K562 (cell line): ENCODE results near the gene EPB41L4A. TPM values are rescaled to one million over a fixed set of nuclear protein-coding genes. Genes with fewer than 3 reads are reported as not detected.

ENCODE experiments used
- ATAC-seq: fragments of 200-7000 bp; cut with Tn5 transposase; 3 replicates; pipeline ENCODE4 v1.9.1; 2020; ENCODE audit warnings: moderate library complexity
- BruUV-seq: library from RNA; stranded (reverse); fragments of 400-500 nt; replicated peaks from 2 replicates; lab custom pipeline; 2021; lab: Mats Ljungman, UMichigan
- CTCF ChIA-PET: fragments of 300-600 bp; formaldehyde crosslinking; extraction: SDS; loops from one replicate; lab custom pipeline; 2021; ENCODE audit warnings: low intra/inter-chr PET ratio; lab: Yijun Ruan, JAX
- POLR2A ChIA-PET: fragments of 300-600, 350-650 bp; sonication (Branson Sonifier 250); formaldehyde crosslinking; extraction: SDS; loops from one replicate; lab custom pipeline; 2021; ENCODE audit warnings: antibody characterized with exemption, inconsistent platforms; lab: Yijun Ruan, JAX
- DNase-seq, 4 experiments: peaks; one replicate each; pipeline versions ENCODE4 v3.0.0 to v3.0.0-alpha.2; 2011 to 2018; ENCODE audit warnings: low spot score in 3 of 4, mixed read lengths in 3 of 4; ENCODE audit errors: extremely low read depth in 1 of 4
- FAIRE-seq: peaks from 2 replicates; lab custom pipeline; 2011; peaks lifted over from hg19 to GRCh38; lab: Jason Lieb, UNC
- H2AFZ ChIP-seq: 2 replicates; pipeline ENCODE4 v1.6.0; 2011; ENCODE audit warnings: low read depth, low read length, control low read depth, inconsistent platforms
- H3K27ac ChIP-seq: fragments of 200-600 bp; 3 replicates; pipeline ENCODE4 v1.8.0; 2011; ENCODE audit warnings: low read depth, mild to moderate bottlenecking, control low read depth, inconsistent platforms, low read length, moderate library complexity, mixed read lengths; ENCODE audit errors: extremely low read depth
- H3K27me3 ChIP-seq, 2 experiments: fragments of 300-600 bp in 1 of 2; 2 replicates in 1 of 2; 3 replicates in 1 of 2; pipeline versions ENCODE4 v1.6.0 to v1.8.0; 2011; ENCODE audit warnings: inconsistent platforms in 2 of 2, low read length in 2 of 2, mild to moderate bottlenecking in 1 of 2, mixed read lengths in 1 of 2, moderate library complexity in 1 of 2; ENCODE audit not compliant: control insufficient read depth in 2 of 2, insufficient read depth in 2 of 2
- H3K36me3 ChIP-seq: fragments of 300-600 bp; 3 replicates; pipeline ENCODE4 v1.8.0; 2011; ENCODE audit warnings: mild to moderate bottlenecking, low read length, inconsistent platforms; ENCODE audit not compliant: control insufficient read depth, insufficient read depth
- H3K4me1 ChIP-seq, 2 experiments: fragments of 200-600 bp in 1 of 2; replicated peaks in 1 of 2; 2 replicates in 1 of 2; 3 replicates in 1 of 2; pipeline versions ENCODE4 v1.5.1 to v1.8.0; 2011; ENCODE audit warnings: inconsistent platforms in 2 of 2, low read length in 2 of 2, mild to moderate bottlenecking in 1 of 2, mixed read lengths in 1 of 2, moderate library complexity in 1 of 2; ENCODE audit not compliant: control insufficient read depth in 2 of 2, insufficient read depth in 2 of 2
- H3K4me2 ChIP-seq: 2 replicates; pipeline ENCODE4 v1.6.1; 2011; ENCODE audit warnings: low read length, control low read depth, inconsistent platforms, mixed read lengths; ENCODE audit not compliant: insufficient read depth
- H3K4me3 ChIP-seq: fragments of 200-600 bp; sonication (generic), shearing (Covaris generic); 2 replicates; pipeline ENCODE4 v1.5.1; 2016; ENCODE audit warnings: control low read depth, inconsistent platforms
- H3K79me2 ChIP-seq: fragments of 200-600 bp; 3 replicates; pipeline ENCODE4 v1.8.0; 2011; ENCODE audit warnings: low read length, inconsistent platforms; ENCODE audit not compliant: control insufficient read depth, insufficient read depth
- H3K9ac ChIP-seq, 2 experiments: 2 replicates each; pipeline versions ENCODE4 v1.6.0 to v1.6.1; 2011; ENCODE audit warnings: low read depth in 2 of 2, low read length in 2 of 2, control low read depth in 1 of 2, inconsistent platforms in 1 of 2, mild to moderate bottlenecking in 1 of 2, mixed read lengths in 1 of 2; ENCODE audit not compliant: insufficient read depth in 1 of 2
- H3K9me1 ChIP-seq: one replicate; pipeline ENCODE4 v1.6.0; 2011; ENCODE audit warnings: inconsistent platforms, mild to moderate bottlenecking, low read length, moderate library complexity; ENCODE audit not compliant: control insufficient read depth, insufficient read depth
- H3K9me3 ChIP-seq: replicated peaks from 2 replicates; pipeline ENCODE4 v1.5.1; 2011; ENCODE audit warnings: low read depth, low read length, inconsistent platforms; ENCODE audit not compliant: control insufficient read depth, insufficient read depth
- H4K20me1 ChIP-seq: replicated peaks from 2 replicates; pipeline ENCODE4 v1.6.1; 2011; ENCODE audit warnings: low read length, inconsistent platforms, mixed read lengths; ENCODE audit not compliant: control insufficient read depth, insufficient read depth
- BRCA1 ChIP-seq, 2 experiments: fragments of 450-650 bp in 1 of 2; sonication (generic) in 1 of 2; formaldehyde crosslinking in 1 of 2; IDR thresholded peaks; 2 replicates each; pipeline versions ENCODE4 v1.5.0 to v1.6.1; 2017 to 2020; ENCODE audit warnings: mild to moderate bottlenecking in 1 of 2, missing genetic modification reagents in 1 of 2
- CBX2 ChIP-seq: fragments of 200-600 bp; sonication (generic); IDR thresholded peaks from one replicate; pipeline ENCODE4 v1.6.1; 2012; ENCODE audit warnings: mild to moderate bottlenecking, low read length, inconsistent platforms; ENCODE audit not compliant: insufficient read depth, poor library complexity, severe bottlenecking
- CHD1 ChIP-seq: fragments of 200-600 bp; sonication (generic); IDR thresholded peaks from one replicate; pipeline ENCODE4 v1.6.1; 2012; ENCODE audit warnings: mild to moderate bottlenecking, moderate library complexity, low read length, inconsistent platforms
- FOXJ2 ChIP-seq: fragments of 200-800 bp; sonication (Bioruptor generic); IDR thresholded peaks from 2 replicates; pipeline ENCODE4 v1.6.1; 2016; ENCODE audit warnings: missing genetic modification characterization, missing compliant biosample characterization
- HDAC2 ChIP-seq: fragments of 450-650 bp; IDR thresholded peaks from 2 replicates; pipeline ENCODE4 v1.6.1; 2016; ENCODE audit warnings: mild to moderate bottlenecking
- MEF2A ChIP-seq: IDR thresholded peaks from 2 replicates; pipeline ENCODE4 v1.6.1; 2011; ENCODE audit warnings: low read depth, mild to moderate bottlenecking, low read length, moderate library complexity; ENCODE audit not compliant: control insufficient read depth
- NFYB ChIP-seq: IDR thresholded peaks from 2 replicates; pipeline ENCODE4 v1.6.1; 2011; ENCODE audit warnings: mild to moderate bottlenecking, moderate library complexity; ENCODE audit not compliant: insufficient read length; ENCODE audit errors: extremely low read depth
- PHB2 ChIP-seq: fragments of 450-650 bp; IDR thresholded peaks from 2 replicates; pipeline ENCODE4 v1.6.1; 2017; ENCODE audit warnings: low read depth
- RAD21 ChIP-seq, 2 experiments: fragments of 250-450 bp in 1 of 2; fragments of 450-650 bp in 1 of 2; sonication (Bioruptor Pico) in 1 of 2; formaldehyde crosslinking in 1 of 2; IDR thresholded peaks in 1 of 2; conservative IDR thresholded peaks in 1 of 2; 2 replicates each; pipeline versions ENCODE4 v1.4.0 to v1.8.0; 2020 to 2022; ENCODE audit warnings: mild to moderate bottlenecking in 2 of 2, moderate library complexity in 1 of 2
- RB1 ChIP-seq: fragments of 450-650 bp; IDR thresholded peaks from 2 replicates; pipeline ENCODE4 v1.6.1; 2017; ENCODE audit warnings: low read depth, mild to moderate bottlenecking
- RUNX1 ChIP-seq: sonication (generic); IDR thresholded peaks from 2 replicates; pipeline ENCODE4 v1.6.1; 2016; ENCODE audit warnings: antibody characterized with exemption, low read depth
- SAP30 ChIP-seq: fragments of 200-600 bp; sonication (generic); IDR thresholded peaks from 2 replicates; pipeline ENCODE4 v1.6.1; 2012; ENCODE audit warnings: borderline replicate concordance, low read depth, mild to moderate bottlenecking, moderate library complexity, low read length, control low read depth, inconsistent platforms; ENCODE audit not compliant: insufficient read depth, poor library complexity, severe bottlenecking
- SIRT6 ChIP-seq: IDR thresholded peaks from one replicate; pipeline ENCODE4 v1.6.1; 2012; ENCODE audit warnings: low read depth, mild to moderate bottlenecking, control low read depth, inconsistent platforms, low read length, moderate library complexity
- ZC3H4 ChIP-seq: sonication (generic); formaldehyde crosslinking; IDR thresholded peaks from 2 replicates; pipeline ENCODE4 v1.9.0; 2021; ENCODE audit warnings: missing genetic modification reagents, borderline replicate concordance
- ZNF212 ChIP-seq: fragments of 450-650 bp; formaldehyde crosslinking; IDR thresholded peaks from 2 replicates; pipeline ENCODE4 v1.4.0; 2020; ENCODE audit warnings: mild to moderate bottlenecking
- ZNF3 ChIP-seq: fragments of 250-450 bp; sonication (Bioruptor Pico); IDR thresholded peaks from 2 replicates; pipeline ENCODE4 v1.5.0; 2021; ENCODE audit warnings: mild to moderate bottlenecking, moderate library complexity
- ZNF583 ChIP-seq: fragments of 250-450 bp; sonication (Bioruptor Pico); IDR thresholded peaks from 2 replicates; pipeline ENCODE4 v1.4.0; 2020
- ZNF778 ChIP-seq: fragments of 450-650 bp; formaldehyde crosslinking; IDR thresholded peaks from 2 replicates; pipeline ENCODE4 v1.4.0; 2020; ENCODE audit warnings: mild to moderate bottlenecking, moderate library complexity
- whole genome bisulfite sequencing: fragments of 100-300 bp; shearing (Covaris generic); methylation state at CpG from one replicate; pipeline ENCODE4 v1.1.6; 2016; ENCODE audit warnings: low coverage, mixed read lengths; ENCODE audit not compliant: insufficient coverage; ENCODE audit errors: missing lambda C conversion rate; 5-methylcytosine and 5-hydroxymethylcytosine counted together
- in situ Hi-C: fragments of 300-500 bp; cut with MboI; formaldehyde crosslinking; loops from 4 replicates; pipeline ENCODE4 v1.15.0; 2018; ENCODE audit warnings: inconsistent platforms, mixed read lengths
- intact Hi-C: fragments of 100-400 bp; cut with micrococcal nuclease; formaldehyde crosslinking; loops from 2 replicates; pipeline ENCODE4 v1.14.2; 2022
- polyA plus RNA-seq, 8 experiments: library from polyadenylated mRNA; depleted of rRNA in 4 of 8; stranded (reverse) in 5 of 8; unstranded in 3 of 8; fragments of >200 nt; fragmentation: Nextera tagmentation in 2 of 8; fragmentation: Illumina TruSeq in 1 of 8; extraction: Ambion mirVana in 2 of 8; extraction: Trizol in 1 of 8; gene quantifications; 2 replicates each; pipeline versions ENCODE4 v1.2.1 to v1.2.3, GENCODE V29; 2011 to 2014; ENCODE audit warnings: inconsistent platforms in 1 of 8, missing spikeins in 1 of 8
- total RNA-seq, 7 experiments: library from RNA; depleted of rRNA in 6 of 7; stranded (reverse); fragments of >200 nt in 6 of 7; fragmentation: Illumina TruSeq in 2 of 7; extraction: Trizol in 2 of 7; gene quantifications; 2 replicates each; pipeline versions ENCODE4 v1.2.1 to v1.2.3, GENCODE V29; 2011 to 2021; ENCODE audit warnings: low replicate concordance in 1 of 7
- TF ChIP-seq, protein P1 (sequence below): sonication (generic); formaldehyde crosslinking; IDR thresholded peaks from 2 replicates; pipeline ENCODE4 v1.8.0; 2022; ENCODE audit warnings: missing genetic modification reagents, mild to moderate bottlenecking, moderate library complexity, borderline replicate concordance
- TF ChIP-seq, protein P2 (sequence below): sonication (generic); formaldehyde crosslinking; IDR thresholded peaks from 2 replicates; pipeline ENCODE4 v1.8.0; 2022; ENCODE audit warnings: missing genetic modification reagents, mild to moderate bottlenecking, borderline replicate concordance
- TF ChIP-seq, protein P3 (sequence below): sonication (generic); formaldehyde crosslinking; IDR thresholded peaks from 2 replicates; pipeline ENCODE4 v1.8.0; 2023; ENCODE audit warnings: mild to moderate bottlenecking, missing genetic modification reagents

Gene EPB41L4A
- total and polyA plus RNA-seq, 9 of the 15 experiments (the other 6 are each of a cell fraction or from before 2014, with no cell fraction given) = 0.04 to 0.35 (median 0.12) TPM; not detected in 3

DNA sequence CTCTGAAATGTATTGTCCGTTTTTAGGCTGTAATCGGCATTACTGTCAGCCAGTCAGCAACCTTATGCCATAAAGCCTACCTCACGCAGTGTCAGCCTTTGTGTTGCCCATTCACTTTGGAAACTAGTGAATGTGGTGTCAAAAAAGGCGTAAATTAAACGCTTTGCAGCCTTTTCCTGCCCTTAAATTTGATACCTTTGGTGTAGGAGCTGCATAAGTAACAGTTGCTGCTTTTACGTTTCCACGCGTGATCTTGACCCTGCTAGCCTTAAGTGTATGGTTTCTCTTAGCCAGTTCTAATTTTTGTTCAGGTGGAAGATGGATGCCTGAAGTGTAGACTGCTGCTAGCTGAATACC lies 257.7 kb downstream of the EPB41L4A start:
- Histone ChIP-seq H2AFZ (no peak overlapping the region), H3K4me2 (peak overlapping the region; percentile 95), H4K20me1 (no peaks in the 10 kb centered on the region), H3K9ac (peak overlapping the region; percentile 95 to 97), H3K4me3 (peak overlapping the region; percentile 74), H3K27ac (peak overlapping the region; percentile 83), H3K36me3 (peaks cover 54% of the 10 kb centered on the region), H3K27me3 (no peaks in the 10 kb centered on the region), H3K79me2 (peaks cover 27% of the 10 kb centered on the region), H3K9me1 (peaks cover 6% of the 10 kb centered on the region), H3K4me1 (peaks cover 0 to 9% of the 10 kb centered on the region in 2 experiments; a peak in 2 of 5 replicates), H3K9me3 (no peaks in the 10 kb centered on the region)
- intact Hi-C loops = no loop called here
- WGBS = 2% methylated on average over 8 of the region's 8 CpGs
- ChIA-PET CTCF (no interaction called here), POLR2A (interaction anchor here (0.6 to 1.8 kb wide), 7 partner anchors 9 to 1069 kb away, joined by 3 to 10 read pairs (median 5); partner anchors contain the start of gene WDR36)
- DNase-seq = no peak
- in situ Hi-C loops = no loop called here
- no TSS peak for BruUV-seq
- ATAC-seq = no peak
- no peak for FAIRE-seq
- TF ChIP-seq BRCA1 (IDR thresholded peaks at IDR 0.05) = no peak
- no peak for TF ChIP-seq BRCA1 (CRISPR knock-in tag; IDR thresholded peaks at IDR 0.05)
- TF ChIP-seq, protein P1, sequence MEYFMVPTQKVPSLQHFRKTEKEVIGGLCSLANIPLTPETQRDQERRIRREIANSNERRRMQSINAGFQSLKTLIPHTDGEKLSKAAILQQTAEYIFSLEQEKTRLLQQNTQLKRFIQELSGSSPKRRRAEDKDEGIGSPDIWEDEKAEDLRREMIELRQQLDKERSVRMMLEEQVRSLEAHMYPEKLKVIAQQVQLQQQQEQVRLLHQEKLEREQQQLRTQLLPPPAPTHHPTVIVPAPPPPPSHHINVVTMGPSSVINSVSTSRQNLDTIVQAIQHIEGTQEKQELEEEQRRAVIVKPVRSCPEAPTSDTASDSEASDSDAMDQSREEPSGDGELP = no peak
- no peak for TF ChIP-seq CBX2
- no peak for TF ChIP-seq MEF2A
- 0 out of 2 replicates have a peak, but pooled peaks have one; percentile 2 for TF ChIP-seq FOXJ2 (tag)
- no peak for TF ChIP-seq ZNF583 (CRISPR knock-in tag)
- TF ChIP-seq ZC3H4 = peak; percentile 55; the same call in 1 of the 2 replicates
- no peak for TF ChIP-seq ZNF212
- peak; percentile 47 for TF ChIP-seq SAP30
- TF ChIP-seq, protein P2, sequence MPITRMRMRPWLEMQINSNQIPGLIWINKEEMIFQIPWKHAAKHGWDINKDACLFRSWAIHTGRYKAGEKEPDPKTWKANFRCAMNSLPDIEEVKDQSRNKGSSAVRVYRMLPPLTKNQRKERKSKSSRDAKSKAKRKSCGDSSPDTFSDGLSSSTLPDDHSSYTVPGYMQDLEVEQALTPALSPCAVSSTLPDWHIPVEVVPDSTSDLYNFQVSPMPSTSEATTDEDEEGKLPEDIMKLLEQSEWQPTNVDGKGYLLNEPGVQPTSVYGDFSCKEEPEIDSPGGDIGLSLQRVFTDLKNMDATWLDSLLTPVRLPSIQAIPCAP (CRISPR knock-in tag) = no peak
- no peak for TF ChIP-seq ZNF778
- TF ChIP-seq, protein P3, sequence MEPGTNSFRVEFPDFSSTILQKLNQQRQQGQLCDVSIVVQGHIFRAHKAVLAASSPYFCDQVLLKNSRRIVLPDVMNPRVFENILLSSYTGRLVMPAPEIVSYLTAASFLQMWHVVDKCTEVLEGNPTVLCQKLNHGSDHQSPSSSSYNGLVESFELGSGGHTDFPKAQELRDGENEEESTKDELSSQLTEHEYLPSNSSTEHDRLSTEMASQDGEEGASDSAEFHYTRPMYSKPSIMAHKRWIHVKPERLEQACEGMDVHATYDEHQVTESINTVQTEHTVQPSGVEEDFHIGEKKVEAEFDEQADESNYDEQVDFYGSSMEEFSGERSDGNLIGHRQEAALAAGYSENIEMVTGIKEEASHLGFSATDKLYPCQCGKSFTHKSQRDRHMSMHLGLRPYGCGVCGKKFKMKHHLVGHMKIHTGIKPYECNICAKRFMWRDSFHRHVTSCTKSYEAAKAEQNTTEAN (CRISPR knock-in tag) = no peak
- no peak for TF ChIP-seq RB1
- TF ChIP-seq CHD1 = peak; percentile 87
- TF ChIP-seq RUNX1 = no peak
- no peak for TF ChIP-seq NFYB
- no peak for TF ChIP-seq ZNF3
- no peak for TF ChIP-seq PHB2
- TF ChIP-seq RAD21 (CRISPR knock-in tag; conservative IDR thresholded peaks at IDR 0.05 in 1 of 2, IDR thresholded peaks at IDR 0.05 in 1 of 2) = no peak
- peak; percentile 57 for TF ChIP-seq SIRT6
- no peak for TF ChIP-seq HDAC2
